IMR-90 (cell line): ENCODE results near the gene CFAP299.

Source experiments
- MAFK ChIP-seq: IDR thresholded peaks from 2 replicates; pipeline ENCODE4 v1.6.1; 2012; ENCODE audit warnings: low read depth, low read length, improper control_type of control experiment
- MXI1 ChIP-seq: IDR thresholded peaks from 2 replicates; pipeline ENCODE4 v1.6.1; 2012; ENCODE audit warnings: low read depth, mild to moderate bottlenecking, low read length, moderate library complexity, borderline replicate concordance
- POLR2A ChIP-seq: IDR thresholded peaks from 2 replicates; pipeline ENCODE4 v1.6.1; 2012; ENCODE audit warnings: mild to moderate bottlenecking, low read depth, low read length
- RCOR1 ChIP-seq: IDR thresholded peaks from 2 replicates; pipeline ENCODE4 v1.6.1; 2012; ENCODE audit warnings: mild to moderate bottlenecking, low read length, improper control_type of control experiment; ENCODE audit not compliant: insufficient replicate concordance
- SMC3 ChIP-seq: fragments of 150-350 bp; IDR thresholded peaks from 2 replicates; pipeline ENCODE4 v1.6.1; 2016; ENCODE audit warnings: low read depth, mild to moderate bottlenecking, antibody characterized with exemption, low read length, moderate library complexity
- TF ChIP-seq, protein P1 (sequence below): conservative IDR thresholded peaks from 2 replicates; pipeline ENCODE4 v1.5.1; 2012; ENCODE audit warnings: mild to moderate bottlenecking, low read depth, low read length, improper control_type of control experiment
- TF ChIP-seq, protein P2 (sequence below): fragments of 150-350 bp; IDR thresholded peaks from 2 replicates; pipeline ENCODE4 v1.6.1; 2016; ENCODE audit warnings: low read depth, mild to moderate bottlenecking, low read length, moderate library complexity, borderline replicate concordance
- TF ChIP-seq, protein P3 (sequence below): fragments of 150-350 bp; IDR thresholded peaks from 2 replicates; pipeline ENCODE4 v1.6.1; 2017; ENCODE audit warnings: mild to moderate bottlenecking, antibody characterized with exemption, low read length, low read depth

DNA sequence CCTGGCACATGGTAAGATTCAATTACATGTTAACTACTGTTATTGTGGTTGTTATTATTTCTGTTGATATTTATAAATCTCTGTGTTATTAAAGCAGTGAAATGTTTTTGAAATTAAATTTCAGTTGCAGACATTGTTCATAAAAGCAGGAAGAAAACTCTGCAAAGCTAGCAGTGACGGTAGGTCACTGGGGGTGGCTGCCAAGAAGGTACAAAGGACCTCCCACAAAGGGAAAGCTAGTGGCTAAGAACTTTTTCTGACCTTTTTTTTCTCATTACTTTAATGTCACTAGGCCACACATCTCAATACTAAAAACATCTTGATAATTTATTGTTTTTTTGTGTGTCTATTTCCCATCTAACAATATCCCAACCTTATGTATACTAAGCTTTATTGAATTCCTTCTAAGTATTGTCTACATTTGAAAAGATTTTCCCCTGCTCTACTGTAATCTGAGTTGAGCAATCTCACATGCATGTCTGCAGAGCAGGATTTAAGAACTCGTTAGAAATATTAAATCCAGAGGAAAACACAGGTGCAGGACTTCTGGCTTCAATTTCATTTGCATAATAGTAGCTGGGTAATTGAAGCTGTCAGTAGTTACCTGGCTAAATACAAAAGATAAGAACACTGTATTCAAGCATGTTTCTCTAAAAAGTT is 197.3 kb downstream of the CFAP299 start:
- no peak for TF ChIP-seq MAFK
- TF ChIP-seq, protein P1, sequence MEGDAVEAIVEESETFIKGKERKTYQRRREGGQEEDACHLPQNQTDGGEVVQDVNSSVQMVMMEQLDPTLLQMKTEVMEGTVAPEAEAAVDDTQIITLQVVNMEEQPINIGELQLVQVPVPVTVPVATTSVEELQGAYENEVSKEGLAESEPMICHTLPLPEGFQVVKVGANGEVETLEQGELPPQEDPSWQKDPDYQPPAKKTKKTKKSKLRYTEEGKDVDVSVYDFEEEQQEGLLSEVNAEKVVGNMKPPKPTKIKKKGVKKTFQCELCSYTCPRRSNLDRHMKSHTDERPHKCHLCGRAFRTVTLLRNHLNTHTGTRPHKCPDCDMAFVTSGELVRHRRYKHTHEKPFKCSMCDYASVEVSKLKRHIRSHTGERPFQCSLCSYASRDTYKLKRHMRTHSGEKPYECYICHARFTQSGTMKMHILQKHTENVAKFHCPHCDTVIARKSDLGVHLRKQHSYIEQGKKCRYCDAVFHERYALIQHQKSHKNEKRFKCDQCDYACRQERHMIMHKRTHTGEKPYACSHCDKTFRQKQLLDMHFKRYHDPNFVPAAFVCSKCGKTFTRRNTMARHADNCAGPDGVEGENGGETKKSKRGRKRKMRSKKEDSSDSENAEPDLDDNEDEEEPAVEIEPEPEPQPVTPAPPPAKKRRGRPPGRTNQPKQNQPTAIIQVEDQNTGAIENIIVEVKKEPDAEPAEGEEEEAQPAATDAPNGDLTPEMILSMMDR: no peak
- TF ChIP-seq POLR2A: no peak
- TF ChIP-seq SMC3: no peak
- TF ChIP-seq, protein P2, sequence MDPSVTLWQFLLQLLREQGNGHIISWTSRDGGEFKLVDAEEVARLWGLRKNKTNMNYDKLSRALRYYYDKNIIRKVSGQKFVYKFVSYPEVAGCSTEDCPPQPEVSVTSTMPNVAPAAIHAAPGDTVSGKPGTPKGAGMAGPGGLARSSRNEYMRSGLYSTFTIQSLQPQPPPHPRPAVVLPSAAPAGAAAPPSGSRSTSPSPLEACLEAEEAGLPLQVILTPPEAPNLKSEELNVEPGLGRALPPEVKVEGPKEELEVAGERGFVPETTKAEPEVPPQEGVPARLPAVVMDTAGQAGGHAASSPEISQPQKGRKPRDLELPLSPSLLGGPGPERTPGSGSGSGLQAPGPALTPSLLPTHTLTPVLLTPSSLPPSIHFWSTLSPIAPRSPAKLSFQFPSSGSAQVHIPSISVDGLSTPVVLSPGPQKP: no peak
- TF ChIP-seq MXI1: no peak
- no peak for TF ChIP-seq RCOR1
- TF ChIP-seq, protein P3, sequence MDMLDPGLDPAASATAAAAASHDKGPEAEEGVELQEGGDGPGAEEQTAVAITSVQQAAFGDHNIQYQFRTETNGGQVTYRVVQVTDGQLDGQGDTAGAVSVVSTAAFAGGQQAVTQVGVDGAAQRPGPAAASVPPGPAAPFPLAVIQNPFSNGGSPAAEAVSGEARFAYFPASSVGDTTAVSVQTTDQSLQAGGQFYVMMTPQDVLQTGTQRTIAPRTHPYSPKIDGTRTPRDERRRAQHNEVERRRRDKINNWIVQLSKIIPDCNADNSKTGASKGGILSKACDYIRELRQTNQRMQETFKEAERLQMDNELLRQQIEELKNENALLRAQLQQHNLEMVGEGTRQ: no peak
